ENCODE data around the gene TOR1AIP2.
A peak's percentile ranks its signal among the peaks of the same experiment; 100 is the strongest.

Gene TOR1AIP2

DNA sequence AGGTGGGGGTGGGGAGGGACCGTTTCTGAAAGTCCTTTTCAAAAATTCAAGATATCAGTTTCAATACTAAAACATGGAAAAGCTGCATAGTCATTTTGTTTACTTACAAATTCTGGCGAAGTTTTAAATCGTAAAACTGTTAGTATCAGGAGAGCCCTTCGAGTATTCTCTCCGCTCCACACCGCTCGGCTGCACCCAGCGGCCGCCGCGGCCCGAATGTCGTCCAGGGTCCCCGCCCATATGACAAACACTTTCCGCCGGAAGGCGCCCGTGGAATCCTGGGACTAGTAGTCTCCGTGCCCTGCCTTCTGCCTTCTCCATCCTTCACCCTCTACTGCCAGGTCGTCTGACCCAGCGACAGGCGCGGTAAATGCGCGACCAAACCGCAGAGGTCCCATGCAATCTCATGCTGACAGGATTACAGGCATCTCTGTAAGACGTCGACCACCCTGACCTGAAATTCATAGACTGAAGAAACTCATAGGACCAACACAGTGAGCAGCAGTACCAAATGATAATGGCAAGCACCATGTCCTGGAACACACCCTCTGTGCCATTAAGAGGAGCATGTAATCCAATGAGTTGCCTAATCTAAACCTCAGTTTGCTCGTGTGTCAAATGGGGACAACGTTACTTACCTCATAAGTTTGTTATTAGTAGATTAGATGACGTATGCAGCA is at the start of gene TOR1AIP2:
TOR1AIP2 (minus strand) TSS at position 218 of the 680 bp plus-strand sequence. CDS start 25,138 bp downstream, outside the sequence.
- TF ChIP-seq, protein P1, sequence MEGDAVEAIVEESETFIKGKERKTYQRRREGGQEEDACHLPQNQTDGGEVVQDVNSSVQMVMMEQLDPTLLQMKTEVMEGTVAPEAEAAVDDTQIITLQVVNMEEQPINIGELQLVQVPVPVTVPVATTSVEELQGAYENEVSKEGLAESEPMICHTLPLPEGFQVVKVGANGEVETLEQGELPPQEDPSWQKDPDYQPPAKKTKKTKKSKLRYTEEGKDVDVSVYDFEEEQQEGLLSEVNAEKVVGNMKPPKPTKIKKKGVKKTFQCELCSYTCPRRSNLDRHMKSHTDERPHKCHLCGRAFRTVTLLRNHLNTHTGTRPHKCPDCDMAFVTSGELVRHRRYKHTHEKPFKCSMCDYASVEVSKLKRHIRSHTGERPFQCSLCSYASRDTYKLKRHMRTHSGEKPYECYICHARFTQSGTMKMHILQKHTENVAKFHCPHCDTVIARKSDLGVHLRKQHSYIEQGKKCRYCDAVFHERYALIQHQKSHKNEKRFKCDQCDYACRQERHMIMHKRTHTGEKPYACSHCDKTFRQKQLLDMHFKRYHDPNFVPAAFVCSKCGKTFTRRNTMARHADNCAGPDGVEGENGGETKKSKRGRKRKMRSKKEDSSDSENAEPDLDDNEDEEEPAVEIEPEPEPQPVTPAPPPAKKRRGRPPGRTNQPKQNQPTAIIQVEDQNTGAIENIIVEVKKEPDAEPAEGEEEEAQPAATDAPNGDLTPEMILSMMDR (conservative IDR thresholded peaks at IDR 0.05; ENCODE audit: low read depth), result no peak
- DNase-seq (ENCODE audit: low spot score), result peak; percentile 73
- ChIA-PET POLR2A (ENCODE audit: low non-redundant PET) (interaction anchor here (0.7 kb wide), 1 partner anchor 24 kb away, joined by 3 read pairs; no protein-coding TSS in a partner anchor), CTCF (no interaction called here)
- H3K27ac ChIP-seq, result peak within 1 kb of the TSS; percentile 63

GRCh38 chr1:179926850-179927205 is 49.2 kb upstream of the TOR1AIP2 start:
- TF ChIP-seq, protein P1 (conservative IDR thresholded peaks at IDR 0.05; ENCODE audit: low read depth), result no peak
- H3K27ac ChIP-seq, result no peak overlapping the region
- ChIA-PET POLR2A (ENCODE audit: low non-redundant PET) (no interaction called here), CTCF (no interaction called here)
- no peak for DNase-seq (ENCODE audit: low spot score)

DNA sequence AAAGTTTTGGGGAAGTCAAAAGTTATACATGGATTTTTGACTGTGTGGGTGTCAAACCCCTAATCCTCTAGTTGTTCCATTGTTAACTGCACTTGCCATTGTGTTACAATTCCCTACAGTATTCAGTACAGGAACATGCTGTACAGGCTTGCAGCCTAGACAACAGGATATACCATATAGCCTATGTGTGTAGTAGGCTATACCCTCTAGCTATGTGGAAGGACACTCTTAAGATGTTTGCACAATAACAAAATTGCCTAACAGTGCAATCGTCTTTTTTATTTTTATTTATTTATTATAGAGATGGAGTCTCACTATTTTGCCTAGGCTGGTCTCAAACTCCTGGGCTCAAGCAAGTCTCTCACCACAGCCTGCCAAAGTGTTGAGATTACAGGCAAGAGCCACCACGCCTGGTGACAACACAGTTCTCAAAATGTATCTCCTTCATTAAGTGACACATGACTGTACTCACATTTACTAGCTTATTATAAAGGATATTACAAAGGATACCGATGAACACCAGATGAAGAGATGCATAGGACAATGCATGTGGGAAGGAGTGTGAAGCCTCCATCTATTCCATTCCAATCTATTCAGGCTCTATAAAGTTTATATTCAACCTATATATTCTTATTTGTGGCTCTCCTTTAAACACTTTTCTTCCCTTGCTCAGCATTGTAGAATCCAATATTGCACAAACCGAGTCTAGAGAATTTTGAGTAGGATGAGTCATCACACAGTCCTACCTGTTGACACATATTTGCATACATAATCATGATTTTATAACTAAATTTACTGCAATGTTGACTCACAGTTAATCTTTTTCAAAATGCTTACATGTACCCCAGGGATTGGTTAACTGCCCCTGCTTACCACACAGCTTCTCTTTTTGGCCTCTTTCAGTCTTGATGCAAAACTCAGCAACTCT is 48.6 kb upstream of the TOR1AIP2 start:
- DNase-seq (ENCODE audit: low spot score), result peak; percentile 62
- TF ChIP-seq, protein P1 (conservative IDR thresholded peaks at IDR 0.05; ENCODE audit: low read depth), result no peak
- CTCF ChIA-PET, result interaction anchor here (0.7 kb wide), 1 partner anchor 44 kb away, joined by 3 read pairs; no protein-coding TSS in a partner anchor
- POLR2A ChIA-PET (ENCODE audit: low non-redundant PET), result no interaction called here
- H3K27ac ChIP-seq, result no peak overlapping the region

DNA sequence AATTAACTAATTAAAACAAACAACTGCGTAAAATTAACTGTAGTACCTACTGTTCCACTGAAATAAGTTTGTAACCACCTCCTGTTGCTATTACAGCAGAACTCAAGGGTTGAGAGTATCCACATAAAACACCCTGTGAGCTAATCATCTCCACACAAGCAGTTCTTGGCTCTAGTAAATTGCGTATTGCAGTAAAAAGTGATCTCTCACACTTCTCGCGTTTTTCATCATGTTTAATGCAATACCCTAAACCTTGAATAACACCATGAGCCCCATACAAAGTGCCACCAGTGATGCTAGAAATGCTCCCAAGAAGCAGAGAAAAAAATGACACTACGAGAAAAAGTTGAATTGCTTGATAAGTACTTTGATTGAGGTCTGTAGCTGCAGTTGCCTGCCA is 47.7 kb upstream of the TOR1AIP2 start:
- TF ChIP-seq, protein P1 (conservative IDR thresholded peaks at IDR 0.05; ENCODE audit: low read depth), result no peak
- CTCF ChIA-PET, result interaction anchor here (0.5 to 0.7 kb wide), 2 partner anchors 43 to 84 kb away, joined by 3 read pairs; no protein-coding TSS in a partner anchor
- H3K27ac ChIP-seq, result no peak overlapping the region
- POLR2A ChIA-PET (ENCODE audit: low non-redundant PET), result no interaction called here
- DNase-seq (ENCODE audit: low spot score), result no peak

GRCh38 chr1:179924268-179924667 is 46.7 kb upstream of the TOR1AIP2 start:
- CTCF ChIA-PET, result interaction anchor here (0.7 kb wide), 1 partner anchor 762 kb away, joined by 4 read pairs; no protein-coding TSS in a partner anchor
- DNase-seq (ENCODE audit: low spot score), result no peak
- TF ChIP-seq, protein P1 (conservative IDR thresholded peaks at IDR 0.05; ENCODE audit: low read depth), result no peak
- no peak overlapping the region for H3K27ac ChIP-seq
- POLR2A ChIA-PET (ENCODE audit: low non-redundant PET), result interaction anchor here (0.6 kb wide), 1 partner anchor 108 kb away, joined by 3 read pairs; no protein-coding TSS in a partner anchor

DNA sequence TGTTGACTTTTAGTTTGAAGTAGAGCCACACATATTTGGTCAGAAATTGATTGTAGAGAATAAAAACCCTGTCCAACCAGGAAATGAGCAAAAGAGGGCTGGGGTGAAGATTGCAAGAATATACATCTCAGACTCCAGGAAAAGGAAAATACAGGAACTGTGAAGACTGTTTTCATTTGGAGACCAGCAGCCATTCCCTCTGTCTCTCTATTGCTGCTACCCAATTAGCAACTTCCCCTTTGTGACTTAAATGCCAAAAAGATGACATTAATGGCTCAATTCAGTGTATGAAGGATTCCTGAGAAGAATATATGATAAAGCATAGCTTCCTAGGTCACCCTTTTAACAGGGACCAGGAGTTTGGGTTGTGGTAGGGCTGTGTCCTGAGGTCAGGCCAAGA is 45.4 kb upstream of the TOR1AIP2 start:
- CTCF ChIA-PET, result no interaction called here
- no peak for DNase-seq (ENCODE audit: low spot score)
- H3K27ac ChIP-seq, result no peak overlapping the region
- POLR2A ChIA-PET (ENCODE audit: low non-redundant PET), result no interaction called here
- TF ChIP-seq, protein P1 (conservative IDR thresholded peaks at IDR 0.05; ENCODE audit: low read depth), result no peak

Data from RWPE1 (cell line).